HG03139 (cell line): ENCODE measurements around the gene GSTM4.

Experiments used
- ATAC-seq: cut with Tn5 transposase; IDR thresholded peaks from one replicate; pipeline ENCODE4 v1.9.1; 2021; ENCODE audit not compliant: unreplicated experiment

Gene GSTM4

DNA sequence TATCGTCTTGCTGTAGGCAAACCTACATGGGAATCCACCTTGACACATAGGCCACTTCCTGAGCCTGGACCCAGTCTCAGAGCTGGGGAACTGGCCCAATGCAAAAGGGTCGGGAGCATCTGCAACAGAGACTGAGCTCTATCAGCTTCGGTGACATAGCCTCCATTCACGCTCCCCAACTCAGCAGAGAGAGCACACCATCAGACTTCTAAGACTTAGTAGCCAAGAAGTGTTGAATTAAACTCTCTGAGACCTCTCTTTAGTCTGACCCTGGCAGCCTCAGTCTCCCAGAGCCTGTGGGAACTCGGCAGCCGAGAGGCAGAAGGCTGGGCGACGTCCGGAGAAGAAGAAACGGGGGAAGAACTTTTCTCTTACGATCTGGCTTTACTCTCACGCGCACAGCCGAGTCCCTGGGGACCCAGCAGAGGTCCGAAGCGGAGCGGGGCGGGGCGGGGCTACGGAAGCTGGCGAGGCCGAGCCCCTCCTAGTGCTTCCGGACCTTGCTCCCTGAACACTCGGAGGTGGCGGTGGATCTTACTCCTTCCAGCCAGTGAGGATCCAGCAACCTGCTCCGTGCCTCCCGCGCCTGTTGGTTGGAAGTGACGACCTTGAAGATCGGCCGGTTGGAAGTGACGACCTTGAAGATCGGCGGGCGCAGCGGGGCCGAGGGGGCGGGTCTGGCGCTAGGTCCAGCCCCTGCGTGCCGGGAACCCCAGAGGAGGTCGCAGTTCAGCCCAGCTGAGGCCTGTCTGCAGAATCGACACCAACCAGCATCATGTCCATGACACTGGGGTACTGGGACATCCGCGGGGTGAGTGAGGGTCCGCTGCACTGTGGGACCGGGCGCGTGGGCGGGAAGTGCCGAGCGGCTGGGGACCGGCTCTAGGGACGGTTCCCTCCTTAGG lies at the start of gene GSTM4:
Gene GSTM4 (plus strand): TSS at position 485 of the 905 bp plus-strand sequence. CDS start 291 bp downstream, at position 776.
- ATAC-seq, result peak; percentile 86

DNA sequence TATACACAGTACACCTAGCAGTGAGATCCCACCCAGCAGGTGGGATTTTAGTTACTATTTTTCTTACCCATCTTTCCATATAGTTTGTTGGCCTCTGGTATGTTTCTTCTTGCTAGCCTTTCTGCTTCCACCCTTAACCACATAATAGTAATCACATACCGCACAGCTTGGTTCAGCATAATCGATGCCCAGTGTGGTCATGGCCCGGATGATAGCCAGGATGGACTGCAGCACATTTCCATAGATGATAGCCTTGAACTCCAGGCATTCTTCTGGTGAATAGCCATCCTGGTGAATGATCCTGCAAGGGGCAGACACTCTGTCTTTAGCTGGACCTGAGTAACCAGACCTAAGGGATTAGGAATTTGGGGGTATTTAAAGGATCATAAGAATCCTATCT lies 46.0 kb upstream of the GSTM4 start:
- no peak for ATAC-seq

DNA sequence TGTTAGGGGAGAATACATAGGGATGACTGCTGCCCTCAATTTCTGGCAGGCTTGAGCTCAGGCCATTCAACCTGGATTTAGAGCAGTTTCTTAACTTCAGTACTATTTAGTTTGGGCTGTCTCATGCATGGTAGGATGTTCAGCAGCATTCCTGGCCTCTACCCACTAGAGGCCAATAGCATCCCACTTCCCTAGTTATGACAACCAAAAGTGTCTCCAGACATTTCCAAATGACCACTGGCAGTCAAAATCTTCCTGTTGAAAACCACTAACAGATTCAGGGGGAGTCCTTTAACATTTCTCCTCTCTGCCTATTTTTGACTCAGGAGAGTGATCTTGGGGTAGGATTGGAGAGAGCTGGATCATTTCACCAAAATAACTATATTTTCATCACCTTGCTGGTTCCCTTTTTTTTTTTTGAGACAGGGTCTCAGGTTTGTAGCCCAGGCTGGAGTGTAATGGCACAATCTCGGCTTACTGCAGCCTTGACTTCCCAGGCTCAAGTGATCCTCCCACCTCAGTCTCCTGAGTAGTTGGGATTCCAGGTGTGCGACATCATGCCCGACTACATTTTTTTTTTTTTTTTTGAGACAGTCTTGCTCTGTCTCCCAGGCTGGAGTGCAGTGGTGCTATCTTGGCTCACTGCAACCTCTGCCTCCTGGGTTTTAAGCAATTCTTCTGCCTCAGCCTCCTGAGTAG lies 45.1 kb upstream of the GSTM4 start:
- ATAC-seq, result no peak

DNA sequence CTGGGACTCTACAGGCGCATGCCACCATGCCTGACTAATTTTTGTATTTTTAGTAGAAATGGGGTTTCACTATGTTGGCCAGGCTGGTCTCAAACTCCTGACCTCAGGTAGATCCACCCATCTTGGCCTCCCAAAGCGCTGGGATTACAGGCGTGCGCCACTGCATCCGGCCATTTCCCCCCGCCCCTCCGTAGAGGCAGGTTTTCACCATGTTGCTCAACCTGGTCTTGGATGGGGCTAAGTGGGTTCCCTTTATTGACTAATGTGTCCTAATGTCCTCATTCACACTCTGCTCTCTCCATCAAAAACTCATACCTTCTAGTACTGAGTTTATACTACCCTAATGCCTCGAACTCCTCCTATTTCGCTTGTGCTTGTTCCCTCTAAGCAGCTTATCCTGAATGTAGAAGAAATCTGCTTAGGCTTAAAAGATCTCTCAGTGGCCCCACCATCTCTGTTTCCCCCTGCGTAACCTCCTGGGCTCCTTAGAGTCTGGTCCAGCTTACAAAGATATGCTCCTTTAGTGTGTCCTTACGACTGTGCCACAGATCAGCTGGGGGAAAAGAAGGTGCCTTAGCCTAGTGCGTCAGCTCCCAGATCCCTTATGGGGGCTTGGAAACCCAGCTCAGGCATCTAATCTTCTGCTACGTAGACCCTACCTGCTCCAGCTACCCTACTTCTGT lies 44.5 kb upstream of the GSTM4 start:
- no peak for ATAC-seq

DNA sequence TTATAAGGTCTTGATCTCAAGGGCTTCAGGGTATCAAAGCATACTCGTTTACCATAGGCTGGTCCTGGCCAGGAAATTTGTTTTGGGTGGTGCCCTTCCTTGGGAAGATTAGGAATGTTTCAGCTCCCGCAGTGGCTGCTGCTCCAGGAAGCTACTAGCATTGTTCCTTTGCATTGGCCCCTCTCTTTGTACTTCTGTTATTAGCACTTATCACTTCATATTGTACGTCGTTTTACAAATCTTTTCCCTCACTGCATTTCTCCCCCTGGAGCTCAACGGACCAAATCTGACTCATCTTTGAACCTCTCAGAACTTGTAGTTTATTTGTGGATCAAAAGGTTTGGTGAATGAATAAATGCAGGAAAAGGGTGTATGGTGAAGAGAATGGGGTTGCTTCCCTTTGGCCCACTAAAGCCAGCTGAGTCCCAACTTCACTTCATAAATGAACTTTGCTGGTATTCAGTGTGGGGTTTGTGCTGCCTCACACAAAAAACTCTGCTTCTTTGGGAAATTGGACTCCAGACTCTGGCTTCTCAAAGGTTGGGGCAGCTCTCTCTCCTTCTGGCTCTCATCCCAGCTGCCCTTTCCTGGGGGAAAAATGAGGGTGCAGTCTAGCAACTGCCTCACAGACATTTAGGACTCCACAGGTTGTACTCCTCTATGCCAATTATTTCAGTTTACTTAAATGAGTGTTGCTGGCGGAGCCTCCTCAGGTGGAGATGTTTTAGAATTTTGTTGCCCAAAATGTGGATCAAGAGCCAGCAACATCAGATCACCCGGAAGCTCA lies 42.3 kb upstream of the GSTM4 start:
- ATAC-seq, result no peak

DNA sequence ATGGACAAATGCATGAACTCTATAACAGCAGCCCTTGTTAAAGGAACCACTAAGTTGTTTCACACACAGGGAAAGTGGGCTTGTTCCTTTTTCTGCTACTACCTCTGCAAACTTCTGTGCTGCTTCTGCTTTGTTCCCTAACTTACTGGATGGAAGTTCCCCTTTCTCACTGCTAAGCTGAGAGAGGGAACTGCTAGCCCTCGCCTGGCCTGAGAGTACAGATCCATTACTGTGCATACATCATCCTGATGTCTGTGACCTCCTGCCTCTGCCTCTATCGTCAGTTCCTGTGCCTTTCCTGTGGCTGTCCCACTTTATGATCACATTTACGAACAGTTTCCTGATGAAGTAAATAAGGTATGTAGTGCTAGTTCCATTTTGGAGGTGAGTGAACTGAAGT lies 40.0 kb upstream of the GSTM4 start:
- no peak for ATAC-seq

DNA sequence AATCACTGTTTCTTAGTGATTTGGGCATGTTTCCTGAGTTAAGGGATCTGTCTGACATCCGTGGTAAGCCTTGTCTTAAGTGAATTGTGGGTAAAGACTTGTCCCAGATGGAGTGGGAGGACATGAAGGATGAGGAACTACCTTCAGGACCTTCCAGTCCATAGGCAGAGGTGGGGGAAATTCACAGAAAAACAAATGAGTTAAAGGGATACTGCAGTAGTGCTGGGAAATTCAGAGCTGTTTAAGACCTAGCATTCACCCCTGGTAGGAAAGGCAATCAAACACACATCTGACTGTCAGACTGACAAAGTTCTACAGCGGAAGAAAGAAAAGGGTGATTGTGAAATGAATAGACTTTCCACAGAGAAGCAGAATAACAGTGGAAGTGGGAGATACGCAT lies 39.5 kb upstream of the GSTM4 start:
- no peak for ATAC-seq

DNA sequence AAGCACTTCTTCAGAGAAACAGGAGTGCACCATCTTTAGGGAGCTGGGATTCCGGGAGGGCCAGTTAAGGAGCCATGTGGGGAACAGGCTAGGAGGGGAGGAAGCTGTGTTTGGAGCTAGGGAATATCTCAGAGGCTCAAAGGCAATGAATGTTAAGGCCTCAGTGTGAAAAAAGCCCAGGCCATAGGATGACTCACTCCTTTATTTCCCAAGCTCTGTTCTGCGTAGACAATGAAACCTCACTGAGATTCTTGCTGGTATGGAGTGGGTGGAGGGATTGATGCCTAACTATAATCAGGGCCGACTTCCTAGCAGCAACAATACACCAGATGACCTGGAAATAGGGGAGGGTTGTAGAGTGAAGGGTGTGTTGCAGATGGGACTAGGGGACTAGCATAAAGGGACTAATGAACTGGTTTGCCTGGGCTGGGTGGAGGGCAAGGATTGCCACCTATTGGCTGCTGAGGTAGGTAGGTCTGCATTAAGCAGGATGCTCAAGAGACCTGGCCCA lies 38.6 kb upstream of the GSTM4 start:
- no peak for ATAC-seq

DNA sequence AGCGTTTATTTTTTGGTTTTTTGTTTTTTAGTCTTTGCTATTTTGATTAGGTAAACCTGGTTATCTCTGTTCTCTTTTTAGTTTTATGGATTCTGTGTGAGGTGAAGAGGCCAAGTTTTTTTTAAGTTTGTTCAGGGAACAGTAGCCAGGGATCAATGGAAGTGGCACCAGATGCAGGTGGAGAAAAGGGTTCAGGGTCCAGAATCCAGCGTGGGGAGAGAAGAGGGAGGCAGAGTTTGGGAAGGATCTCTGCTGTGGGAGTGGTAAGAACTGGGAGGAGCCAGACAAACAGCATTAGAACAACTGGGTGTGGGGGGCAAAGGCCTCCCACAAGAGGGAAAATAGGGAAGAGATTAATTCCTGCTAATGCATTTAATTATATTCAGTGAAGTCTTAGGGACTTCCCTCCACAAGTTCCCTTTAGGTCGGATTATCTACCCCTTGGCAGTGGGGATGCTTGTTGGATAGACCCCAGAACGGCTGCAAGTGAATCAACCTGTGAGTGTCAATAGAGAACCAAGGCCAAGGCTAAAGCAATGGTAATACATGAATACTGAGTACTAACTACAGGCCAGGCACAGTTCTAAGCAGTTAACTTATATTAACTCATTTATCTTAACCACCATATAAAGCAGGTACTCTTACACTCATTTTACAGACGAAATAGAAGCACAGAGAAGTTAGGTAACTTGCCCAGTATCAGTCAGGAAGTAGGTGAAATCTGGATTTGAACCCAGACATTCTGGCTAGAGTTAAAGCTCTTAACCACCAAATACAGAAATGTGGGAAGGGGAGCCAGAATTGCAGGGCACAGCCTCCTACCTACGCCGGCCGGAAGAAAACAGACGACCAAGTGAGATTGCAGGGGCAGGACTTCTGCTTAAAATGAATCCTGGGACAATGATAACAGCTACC lies 37.0 kb upstream of the GSTM4 start:
- no peak for ATAC-seq

DNA sequence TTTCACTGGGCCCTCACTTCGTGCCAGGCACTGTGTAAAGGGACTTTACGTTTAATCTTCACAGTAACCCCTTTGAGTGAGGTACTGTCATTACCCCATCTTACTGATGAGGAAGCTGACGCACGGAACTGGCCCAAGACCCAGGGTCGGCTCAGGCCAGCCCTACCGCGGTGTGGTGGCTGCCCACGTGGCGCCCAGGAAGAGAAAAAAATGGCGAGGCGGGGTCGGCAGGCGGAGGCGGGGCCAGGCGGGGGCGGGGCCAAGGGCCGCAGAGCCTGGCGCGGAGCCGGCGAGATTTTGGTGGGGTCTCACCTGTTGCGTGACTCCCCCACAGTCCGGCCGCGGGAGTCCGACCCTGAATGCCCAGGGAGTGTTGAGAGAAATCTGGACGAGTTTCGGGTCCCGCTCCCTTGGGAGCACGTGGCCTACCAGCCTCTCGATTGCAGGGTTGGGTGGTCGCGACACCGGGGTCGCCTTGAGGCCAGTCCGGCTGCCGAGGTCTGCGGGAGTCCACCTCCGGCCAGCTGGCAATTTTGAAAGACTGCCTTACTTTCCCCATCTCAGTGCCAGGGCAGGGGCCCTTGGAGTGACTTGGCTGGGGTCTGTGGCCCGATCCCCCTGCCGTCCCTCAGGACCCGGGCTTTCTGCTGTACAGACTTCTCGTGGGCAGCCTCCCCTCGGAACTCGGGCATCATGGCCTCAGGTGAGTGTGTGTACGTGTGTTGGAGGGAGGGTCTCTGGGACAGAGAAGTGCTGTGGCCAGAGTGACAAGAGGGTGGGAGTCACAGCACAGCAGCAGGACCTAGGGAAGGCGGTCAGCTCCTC lies 36.1 kb upstream of the GSTM4 start, which contains the start of the genes AMPD2 and GNAT2:
Gene AMPD2 (plus strand): TSS at position 262 of the 825 bp plus-strand sequence. CDS start 1,339 bp downstream, outside the sequence.
Gene GNAT2 (minus strand): TSS at position 41 of the 825 bp plus-strand sequence. CDS start 6,746 bp downstream, outside the sequence.
- ATAC-seq, result no peak

DNA sequence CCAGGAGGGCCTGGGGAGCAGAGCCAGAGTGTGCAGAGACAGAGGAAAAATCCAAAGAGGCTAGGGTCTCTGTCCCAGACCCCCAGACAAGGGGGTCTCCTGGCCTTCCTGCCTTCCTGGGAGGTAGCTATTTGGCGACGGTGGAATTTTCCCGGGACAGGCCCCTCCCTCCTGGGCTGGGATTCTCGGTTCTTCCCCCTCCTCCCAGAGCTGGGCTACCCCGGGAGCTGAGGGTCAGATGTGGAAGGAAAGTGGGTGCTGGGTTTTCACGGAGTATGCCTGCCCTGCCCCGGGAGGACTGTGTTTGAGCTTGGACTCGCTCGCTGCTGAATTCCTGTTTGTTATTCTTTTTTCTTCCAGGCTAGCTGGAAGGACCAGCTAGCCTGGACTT lies 35.5 kb upstream of the GSTM4 start:
- ATAC-seq, result no peak

DNA sequence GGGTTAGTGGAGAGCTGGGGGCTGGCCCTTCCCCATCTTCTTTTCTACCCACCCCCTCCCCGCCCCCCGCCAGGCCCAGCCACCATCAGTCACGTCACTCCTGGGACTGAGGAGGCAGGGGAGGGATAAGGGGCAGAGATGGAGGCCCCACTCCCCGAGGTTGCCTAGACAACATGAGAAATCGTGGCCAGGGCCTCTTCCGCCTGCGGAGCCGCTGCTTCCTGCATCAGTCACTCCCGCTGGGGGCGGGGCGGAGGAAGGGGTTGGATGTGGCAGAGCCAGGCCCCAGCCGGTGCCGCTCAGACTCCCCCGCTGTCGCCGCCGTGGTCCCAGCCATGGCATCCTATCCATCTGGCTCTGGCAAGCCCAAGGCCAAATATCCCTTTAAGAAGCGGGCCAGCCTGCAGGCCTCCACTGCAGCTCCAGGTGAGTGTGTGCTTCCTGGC lies 35.0 kb upstream of the GSTM4 start:
- ATAC-seq, result peak; percentile 70

DNA sequence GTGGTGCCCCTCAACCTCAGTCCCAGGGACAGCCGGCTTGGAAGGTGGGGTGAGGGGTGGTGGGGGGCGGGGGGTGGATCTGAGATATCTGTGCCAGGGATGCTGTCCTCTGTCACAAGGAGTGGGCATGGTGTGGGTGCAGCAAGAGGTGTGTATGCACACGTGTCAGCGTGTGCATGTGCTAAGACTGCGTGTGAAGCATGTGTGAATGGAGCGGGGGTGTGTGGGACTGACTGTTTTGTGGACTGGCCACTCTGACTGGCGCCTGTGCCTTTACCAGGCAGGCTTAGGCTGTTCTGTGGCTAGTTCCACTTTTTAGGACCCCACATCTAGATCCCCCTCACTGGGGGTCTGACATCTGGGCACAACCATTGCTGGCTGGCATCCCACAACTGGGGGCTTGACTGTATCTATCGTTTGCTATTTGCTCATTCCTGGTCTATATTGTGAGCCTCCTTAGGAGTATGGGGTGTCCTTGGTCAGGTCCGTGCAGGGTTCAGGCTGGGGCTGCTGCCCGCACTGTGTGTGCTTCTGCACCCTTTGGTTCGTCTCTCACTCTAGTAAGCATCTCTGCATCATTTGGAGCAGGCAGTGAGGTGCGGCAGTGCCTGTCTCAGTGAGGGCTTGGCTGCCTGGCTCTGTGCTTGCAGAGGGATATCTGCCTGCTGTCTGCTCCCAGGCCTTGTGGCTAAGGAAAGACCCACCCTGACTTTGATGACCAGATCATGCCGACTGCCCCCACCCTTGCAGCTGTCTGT lies 34.3 kb upstream of the GSTM4 start:
- no peak for ATAC-seq

DNA sequence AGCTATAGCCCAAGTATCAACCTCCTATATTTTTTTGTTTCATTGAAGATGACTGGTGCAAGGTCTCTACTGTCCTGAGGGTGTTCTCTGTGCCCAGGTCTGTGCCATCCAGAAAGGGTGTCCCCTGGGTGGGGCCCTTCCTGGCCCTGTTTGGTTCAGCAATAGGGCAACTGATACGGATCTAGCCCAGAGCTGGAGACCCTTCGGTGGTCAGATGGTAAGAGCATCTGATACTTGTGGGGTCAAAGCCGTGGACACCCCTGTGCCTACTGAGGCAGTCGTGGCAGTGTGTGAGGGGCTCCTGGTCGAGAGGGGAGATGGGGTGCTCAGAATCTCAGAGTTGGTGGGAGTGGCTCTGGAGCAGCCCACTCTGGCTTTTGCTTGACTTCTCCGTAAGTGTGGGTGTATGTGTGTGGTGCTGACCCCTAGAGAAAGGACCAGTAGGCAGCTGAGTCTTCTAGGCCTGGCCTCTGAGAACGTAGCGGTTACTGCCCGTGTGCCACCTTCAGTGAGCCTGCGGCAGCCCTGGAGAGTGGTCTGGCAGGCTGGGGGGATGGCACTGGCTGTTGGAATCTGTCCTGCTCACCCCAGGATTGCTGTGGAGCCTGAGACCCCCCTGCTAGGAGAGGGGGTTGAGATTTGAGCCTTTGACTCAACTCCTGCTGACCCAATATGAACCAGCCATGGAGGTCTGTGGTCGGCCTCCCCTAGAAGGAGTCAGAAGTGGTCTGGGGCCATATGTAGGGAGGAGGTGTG lies 33.6 kb upstream of the GSTM4 start:
- no peak for ATAC-seq

DNA sequence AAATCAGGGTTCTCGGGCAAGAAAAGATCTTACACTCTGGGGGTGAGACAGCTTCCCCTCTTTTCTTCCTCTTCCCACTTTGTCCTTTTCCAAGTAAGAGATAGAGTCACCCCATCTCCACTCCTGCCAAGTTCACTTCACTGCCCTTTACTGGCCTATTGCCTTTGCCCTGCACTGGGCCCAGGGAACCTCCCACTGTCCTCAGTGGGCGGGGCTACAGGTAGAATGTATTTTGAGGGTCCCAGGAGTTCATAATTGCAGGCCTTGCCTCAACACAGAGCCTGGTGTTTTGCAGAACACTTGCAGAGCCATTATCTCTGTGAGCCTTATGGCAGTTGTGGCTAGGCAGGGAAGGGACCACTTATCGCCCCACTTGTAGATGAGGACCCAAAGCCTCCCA lies 33.0 kb upstream of the GSTM4 start:
- ATAC-seq, result no peak

DNA sequence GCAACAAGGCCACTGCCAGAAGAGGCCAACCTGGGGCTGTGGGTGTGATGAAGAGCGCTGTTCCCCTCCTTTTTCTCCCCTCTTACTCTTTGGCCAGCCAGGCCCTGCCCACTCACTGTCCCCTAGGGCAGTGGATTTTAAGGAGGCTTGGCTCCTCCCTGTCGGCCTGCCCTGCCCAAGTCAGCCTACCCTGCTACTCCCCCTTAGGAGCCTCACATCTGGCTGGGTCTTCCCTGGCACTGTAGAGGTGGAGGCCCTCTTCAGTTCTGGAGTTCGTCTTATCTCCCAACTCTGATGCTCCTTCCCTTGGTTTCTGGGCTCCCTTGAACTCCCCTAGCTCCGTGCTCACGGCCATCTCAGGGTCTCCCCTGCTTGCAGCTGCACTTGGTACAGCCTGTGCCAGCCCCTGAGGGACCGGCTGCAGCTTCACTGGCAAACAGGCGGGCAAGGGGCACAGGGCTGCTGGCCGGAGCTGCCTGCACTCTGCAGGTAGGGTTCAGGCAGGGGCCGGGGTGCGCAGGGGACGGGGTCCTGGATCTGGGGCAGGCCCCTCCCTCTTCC lies 32.2 kb upstream of the GSTM4 start:
- no peak for ATAC-seq
